Fibroblast of lung (primary cell): ENCODE data around the gene TEX19. TPM values are rescaled to one million over a fixed set of nuclear protein-coding genes. Genes with fewer than 3 reads are reported as not detected.

Experiments used
- DNase-seq, 2 donors: peaks; one replicate each; pipeline versions ENCODE4 v3.0.0 to v3.0.0-alpha.2; 2010; ENCODE audit warnings: low read depth in 2 of 2
- H2AFZ ChIP-seq: 2 replicates; pipeline ENCODE4 v1.5.1; 2012; ENCODE audit warnings: low read length, control low read depth, inconsistent platforms
- H3K27ac ChIP-seq: 2 replicates; pipeline ENCODE4 v1.5.1; 2011; ENCODE audit warnings: low read length, control low read depth; ENCODE audit not compliant: insufficient read depth
- H3K27me3 ChIP-seq: 2 replicates; pipeline ENCODE4 v1.5.1; 2011; ENCODE audit warnings: mild to moderate bottlenecking, low read length; ENCODE audit not compliant: control insufficient read depth, insufficient read depth
- H3K36me3 ChIP-seq: 2 replicates; pipeline ENCODE4 v1.5.1; 2011; ENCODE audit warnings: low read length; ENCODE audit not compliant: control insufficient read depth, insufficient read depth
- H3K4me1 ChIP-seq: 2 replicates; pipeline ENCODE4 v1.5.1; 2011; ENCODE audit warnings: low read length; ENCODE audit not compliant: control insufficient read depth, insufficient read depth; ENCODE audit errors: extremely low read depth
- H3K4me2 ChIP-seq: 2 replicates; pipeline ENCODE4 v1.5.1; 2011; ENCODE audit warnings: low read length, control low read depth; ENCODE audit not compliant: insufficient read depth; ENCODE audit errors: extremely low read depth
- H3K4me3 ChIP-seq, 4 experiments: fragments of 200-600 bp in 1 of 4; sonication (generic) in 1 of 4; replicated peaks in 1 of 4; 2 replicates each; pipeline ENCODE4 v1.5.1; 2011 to 2016; ENCODE audit warnings: low read length in 4 of 4, low read depth in 3 of 4, mild to moderate bottlenecking in 3 of 4, control low read depth in 2 of 4, inconsistent platforms in 1 of 4, mixed read lengths in 1 of 4; ENCODE audit not compliant: insufficient read depth in 1 of 4; ENCODE audit errors: control extremely low read depth in 1 of 4
- H3K79me2 ChIP-seq: 2 replicates; pipeline ENCODE4 v1.5.1; 2012; ENCODE audit warnings: mild to moderate bottlenecking, low read length, inconsistent platforms; ENCODE audit not compliant: control insufficient read depth, insufficient read depth
- H3K9ac ChIP-seq: 2 replicates; pipeline ENCODE4 v1.5.1; 2011; ENCODE audit warnings: mild to moderate bottlenecking, low read length, control low read depth; ENCODE audit not compliant: insufficient read depth
- H3K9me3 ChIP-seq: 2 replicates; pipeline ENCODE4 v1.5.1; 2012; ENCODE audit warnings: low read depth, low read length; ENCODE audit not compliant: control insufficient read depth, insufficient read depth
- H4K20me1 ChIP-seq: 2 replicates; pipeline ENCODE4 v1.5.1; 2011; ENCODE audit warnings: low read length; ENCODE audit not compliant: control insufficient read depth, insufficient read depth; ENCODE audit errors: extremely low read depth
- EZH2 ChIP-seq: IDR thresholded peaks from 2 replicates; pipeline ENCODE4 v1.5.1; 2012; ENCODE audit warnings: low read length, control low read depth, mild to moderate bottlenecking; ENCODE audit errors: missing control alignments
- polyA plus RNA-seq, 2 donors: library from polyadenylated mRNA; depleted of rRNA in 1 of 2; stranded (reverse) in 1 of 2; unstranded in 1 of 2; fragments of >200 nt; gene quantifications; 2 replicates each; pipeline ENCODE4 v1.2.1, GENCODE V29; 2011 to 2012; ENCODE audit warnings: missing spikeins in 1 of 2
- total RNA-seq: library from RNA; depleted of rRNA; stranded (reverse); fragments of >200 nt; gene quantifications from 2 replicates; pipeline ENCODE4 v1.2.1, GENCODE V29; 2014
- TF ChIP-seq, protein P1 (sequence below), 2 donors: IDR thresholded peaks in 1 of 2; conservative IDR thresholded peaks in 1 of 2; 1 replicate in 1 of 2; 2 replicates in 1 of 2; pipeline ENCODE4 v1.5.1; 2011 to 2012; ENCODE audit warnings: low read length in 2 of 2, control low read depth in 1 of 2, inconsistent platforms in 1 of 2, low read depth in 1 of 2, mild to moderate bottlenecking in 1 of 2

TEX19 gene
- total and polyA plus RNA-seq, 2 donors (not counting 1 experiment from before 2014, with no cell fraction given) = 0.05 to 0.17 TPM

DNA sequence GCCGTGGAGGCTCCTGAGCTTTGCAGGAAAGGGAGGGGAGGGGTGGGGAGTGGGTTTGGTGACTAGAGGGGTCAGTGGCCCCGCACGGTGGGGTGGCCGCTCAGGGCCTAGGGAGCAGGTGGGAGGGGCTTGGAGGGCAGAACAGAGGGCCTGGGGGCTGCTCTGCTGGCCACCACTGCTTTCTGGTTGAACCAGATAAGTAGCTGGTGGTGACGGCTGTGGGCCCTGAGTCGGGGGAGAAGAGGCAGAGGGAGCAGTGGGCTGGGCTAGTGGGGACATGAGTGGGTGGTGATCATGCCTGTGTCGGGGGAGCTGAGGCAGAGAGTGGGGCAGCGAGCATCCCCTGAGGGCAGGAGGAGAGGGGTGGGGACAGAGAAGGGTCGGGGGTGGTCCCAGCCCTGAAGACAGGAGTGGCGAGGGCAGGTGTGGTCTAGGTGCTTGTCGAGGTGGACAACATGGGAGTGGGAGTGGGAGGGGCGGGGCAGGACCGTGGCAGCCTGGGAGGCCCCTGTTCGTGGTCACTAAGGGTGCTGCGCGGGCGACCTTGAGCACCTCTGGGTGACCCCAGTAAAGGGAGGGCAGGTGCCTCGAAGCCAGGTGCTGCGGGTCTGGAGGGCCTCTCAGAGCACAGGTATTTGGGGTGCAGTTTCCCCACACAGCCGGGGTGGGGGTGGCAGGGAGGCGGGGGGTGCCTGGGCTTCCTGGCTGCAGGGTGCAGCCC lies 35.4 kb upstream of the TEX19 start:
- Histone ChIP-seq H3K27ac (no peak overlapping the region), H3K36me3 (no peaks in the 10 kb centered on the region), H3K4me2 (no peak overlapping the region), H2AFZ (no peak overlapping the region), H4K20me1 (no peaks in the 10 kb centered on the region), H3K4me3 (no peak overlapping the region), H3K9me3 (peaks cover 4% of the 10 kb centered on the region), H3K27me3 (no peaks in the 10 kb centered on the region), H3K79me2 (no peaks in the 10 kb centered on the region), H3K9ac (no peak overlapping the region), H3K4me1 (no peaks in the 10 kb centered on the region)
- TF ChIP-seq, protein P1, sequence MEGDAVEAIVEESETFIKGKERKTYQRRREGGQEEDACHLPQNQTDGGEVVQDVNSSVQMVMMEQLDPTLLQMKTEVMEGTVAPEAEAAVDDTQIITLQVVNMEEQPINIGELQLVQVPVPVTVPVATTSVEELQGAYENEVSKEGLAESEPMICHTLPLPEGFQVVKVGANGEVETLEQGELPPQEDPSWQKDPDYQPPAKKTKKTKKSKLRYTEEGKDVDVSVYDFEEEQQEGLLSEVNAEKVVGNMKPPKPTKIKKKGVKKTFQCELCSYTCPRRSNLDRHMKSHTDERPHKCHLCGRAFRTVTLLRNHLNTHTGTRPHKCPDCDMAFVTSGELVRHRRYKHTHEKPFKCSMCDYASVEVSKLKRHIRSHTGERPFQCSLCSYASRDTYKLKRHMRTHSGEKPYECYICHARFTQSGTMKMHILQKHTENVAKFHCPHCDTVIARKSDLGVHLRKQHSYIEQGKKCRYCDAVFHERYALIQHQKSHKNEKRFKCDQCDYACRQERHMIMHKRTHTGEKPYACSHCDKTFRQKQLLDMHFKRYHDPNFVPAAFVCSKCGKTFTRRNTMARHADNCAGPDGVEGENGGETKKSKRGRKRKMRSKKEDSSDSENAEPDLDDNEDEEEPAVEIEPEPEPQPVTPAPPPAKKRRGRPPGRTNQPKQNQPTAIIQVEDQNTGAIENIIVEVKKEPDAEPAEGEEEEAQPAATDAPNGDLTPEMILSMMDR (conservative IDR thresholded peaks at IDR 0.05 in 1 of 2, IDR thresholded peaks at IDR 0.05 in 1 of 2; ENCODE audit: low read depth in 1 of 2, low read length in 2 of 2) = no peak
- no peak for TF ChIP-seq EZH2
- no peak for DNase-seq

DNA sequence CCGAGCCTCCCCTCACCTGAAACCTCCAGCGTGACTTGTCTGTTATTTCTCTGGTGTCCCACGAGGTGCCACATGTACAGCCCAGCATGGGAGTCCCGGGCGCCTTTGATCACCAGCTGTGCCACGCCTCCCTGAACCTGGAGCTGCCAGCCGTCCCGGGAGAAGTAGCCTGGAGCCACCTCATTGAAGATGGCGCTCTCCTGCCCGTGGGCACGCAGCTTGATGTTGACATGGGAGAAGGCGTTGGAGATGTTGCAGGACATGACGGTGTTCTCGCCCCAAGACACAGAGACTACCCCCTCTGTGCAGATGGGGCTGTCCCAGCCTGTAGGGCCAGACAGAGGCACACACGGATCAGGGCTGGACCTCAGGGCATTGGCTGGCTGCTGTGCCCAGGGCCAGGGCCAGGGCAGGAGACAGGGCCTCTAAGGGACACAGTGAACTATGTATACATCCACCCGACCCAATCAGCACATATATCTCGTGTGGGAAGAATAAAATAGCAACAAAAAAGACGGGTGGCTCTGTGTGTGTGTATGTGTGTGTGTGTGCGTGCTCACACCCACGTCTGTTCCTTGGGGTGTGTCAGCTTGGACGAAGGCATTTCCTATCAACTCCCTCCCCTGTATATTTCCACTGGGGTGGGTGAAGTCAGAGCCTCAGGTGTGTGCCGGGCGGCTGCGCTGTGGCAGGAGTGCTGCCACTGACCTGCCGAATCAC lies 34.3 kb upstream of the TEX19 start:
- Histone ChIP-seq H3K9ac (no peak overlapping the region), H3K79me2 (no peaks in the 10 kb centered on the region), H3K9me3 (no peaks in the 10 kb centered on the region), H3K4me1 (no peaks in the 10 kb centered on the region), H3K4me3 (no peak overlapping the region), H4K20me1 (no peaks in the 10 kb centered on the region), H3K4me2 (no peak overlapping the region), H3K36me3 (no peaks in the 10 kb centered on the region), H2AFZ (no peak overlapping the region), H3K27ac (no peak overlapping the region), H3K27me3 (no peaks in the 10 kb centered on the region)
- TF ChIP-seq, protein P1 (conservative IDR thresholded peaks at IDR 0.05 in 1 of 2, IDR thresholded peaks at IDR 0.05 in 1 of 2; ENCODE audit: low read depth in 1 of 2, low read length in 2 of 2) = no peak
- no peak for TF ChIP-seq EZH2
- DNase-seq = no peak

DNA sequence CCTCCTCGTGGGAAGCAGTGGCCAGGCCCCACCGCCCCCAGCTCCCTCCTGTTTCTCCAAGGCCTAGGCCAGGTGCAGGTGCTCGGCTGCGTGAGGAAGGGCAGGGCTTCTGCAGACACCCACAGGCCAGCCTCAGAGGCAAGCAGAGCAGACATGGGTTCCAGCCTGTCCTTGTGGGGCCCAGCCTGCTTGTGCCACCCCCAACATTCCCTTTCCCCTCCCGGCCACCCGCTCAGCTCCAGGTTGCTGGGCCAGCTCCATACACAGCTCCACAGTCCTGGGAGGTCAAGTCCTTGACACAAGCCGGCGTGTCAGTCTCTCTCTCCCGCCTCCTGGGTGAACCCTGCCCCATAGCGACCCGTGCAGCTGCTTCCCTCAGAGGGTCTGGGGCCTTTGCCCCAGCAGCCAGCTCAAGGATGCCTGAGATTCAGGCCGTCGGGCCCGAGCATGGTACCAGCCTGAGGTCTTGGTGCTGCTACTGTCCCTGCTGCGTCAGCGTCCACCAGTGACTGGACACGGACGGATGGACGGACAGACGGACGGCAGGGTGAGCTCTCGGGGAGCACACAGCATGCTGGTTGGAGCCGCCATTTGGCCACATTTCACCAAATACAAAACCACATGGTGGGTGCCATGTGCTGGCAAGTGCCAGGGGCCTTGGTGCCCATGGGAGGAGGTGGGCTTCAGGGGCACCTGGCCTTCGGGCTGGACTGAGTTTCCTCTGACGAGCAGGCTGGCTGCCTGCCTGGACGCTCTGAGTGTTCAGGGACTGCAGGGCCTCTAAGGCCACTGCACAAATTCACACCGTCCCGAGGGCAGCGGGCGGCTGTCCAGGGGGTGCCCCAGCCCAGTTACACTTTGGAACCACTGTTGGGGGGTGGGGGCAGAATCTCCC lies 33.5 kb upstream of the TEX19 start:
- Histone ChIP-seq H3K4me1 (peaks cover 7% of the 10 kb centered on the region), H3K9ac (no peak overlapping the region), H3K27me3 (no peaks in the 10 kb centered on the region), H3K4me3 (no peak overlapping the region), H3K9me3 (no peaks in the 10 kb centered on the region), H3K27ac (no peak overlapping the region), H3K36me3 (no peaks in the 10 kb centered on the region), H4K20me1 (no peaks in the 10 kb centered on the region), H3K4me2 (no peak overlapping the region), H2AFZ (no peak overlapping the region), H3K79me2 (no peaks in the 10 kb centered on the region)
- no peak for TF ChIP-seq EZH2
- TF ChIP-seq, protein P1 (conservative IDR thresholded peaks at IDR 0.05 in 1 of 2, IDR thresholded peaks at IDR 0.05 in 1 of 2; ENCODE audit: low read depth in 1 of 2, low read length in 2 of 2) = no peak
- DNase-seq = no peak
